GM21619 (cell line): Measurements from ENCODE around the gene RLBP1.
A peak's percentile ranks its signal among the peaks of the same experiment; 100 is the strongest.
"Not testable (repeated sequence)": the region's sequence is repeated elsewhere in the genome, so short reads cannot be mapped to it uniquely, and the experiment has no call there.

Experiments used
- ATAC-seq: cut with Tn5 transposase; IDR thresholded peaks from one replicate; pipeline ENCODE4 v1.9.1; 2021; ENCODE audit not compliant: unreplicated experiment

RLBP1 gene

GRCh38 chr15:89221543-89221942 is at the start of gene RLBP1:
RLBP1 (minus strand) TSS chr15:89221579; CDS start chr15:89218975, 2,604 bp downstream.
- ATAC-seq, result no peak

- not testable (repeated sequence) for ATAC-seq
Measured at GRCh38 chr15:89250142-89250541, 28.8 kb upstream of the RLBP1 start.

DNA sequence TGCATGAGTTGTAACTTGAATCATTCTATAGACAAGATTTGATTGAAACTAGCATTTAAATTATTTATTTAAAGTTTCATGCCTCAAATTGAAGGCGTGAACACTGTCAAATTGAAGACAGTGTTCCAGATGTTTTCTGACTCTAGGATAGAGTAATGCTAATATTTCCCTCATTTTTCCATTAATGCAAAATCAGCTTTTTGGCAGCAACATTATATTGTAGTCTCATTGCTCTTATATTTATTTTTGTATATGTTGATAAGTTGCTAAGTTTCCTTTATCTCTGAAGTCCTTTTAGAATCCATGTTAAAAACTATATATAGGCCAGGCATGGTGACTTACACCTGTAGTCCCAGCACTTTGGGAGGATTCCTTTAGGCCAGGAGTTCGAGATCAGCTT is 27.2 kb upstream of the RLBP1 start:
- ATAC-seq, result no peak

DNA sequence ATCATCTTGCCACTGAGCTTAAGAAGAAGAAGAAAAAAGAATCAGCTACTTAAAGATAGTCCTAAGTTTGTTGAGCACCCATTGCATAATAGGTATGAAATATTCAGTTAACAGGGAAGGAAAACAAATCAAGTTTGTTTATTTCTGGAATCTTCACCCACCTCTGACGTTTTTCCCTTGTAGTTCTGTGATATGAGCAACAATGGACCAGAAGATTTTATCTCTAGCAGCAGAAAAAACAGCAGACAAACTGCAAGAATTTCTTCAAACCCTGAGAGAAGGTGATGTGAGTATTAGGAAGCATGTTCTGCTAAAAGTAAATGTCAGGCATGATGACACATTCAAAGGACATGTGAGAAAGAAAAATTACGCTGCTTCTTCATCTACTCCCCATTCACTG is 26.1 kb upstream of the RLBP1 start:
- ATAC-seq, result no peak

DNA sequence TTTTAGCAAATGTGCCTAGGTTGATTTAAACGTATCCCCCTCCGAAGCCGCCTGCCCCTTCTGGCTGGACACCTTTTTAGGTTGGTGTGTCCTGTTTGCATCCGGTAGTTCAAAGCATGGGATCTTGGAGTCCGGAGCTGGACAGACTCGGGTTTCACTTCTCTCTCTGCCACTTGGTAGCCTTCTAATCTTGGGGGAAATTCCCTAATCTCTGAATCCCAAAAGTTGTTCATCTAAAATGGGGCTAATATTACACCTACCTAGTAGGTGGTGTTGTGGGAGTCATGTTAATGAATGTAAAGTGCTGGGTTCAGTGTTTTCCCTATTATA is 23.2 kb upstream of the RLBP1 start:
- no peak for ATAC-seq

- peak; percentile 91 for ATAC-seq
Measured at GRCh38 chr15:89243691-89244573, 22.6 kb upstream of the RLBP1 start, which contains the start of gene FANCI. FANCI (plus strand) TSS chr15:89243979; CDS start chr15:89247648, 3,669 bp downstream.

DNA sequence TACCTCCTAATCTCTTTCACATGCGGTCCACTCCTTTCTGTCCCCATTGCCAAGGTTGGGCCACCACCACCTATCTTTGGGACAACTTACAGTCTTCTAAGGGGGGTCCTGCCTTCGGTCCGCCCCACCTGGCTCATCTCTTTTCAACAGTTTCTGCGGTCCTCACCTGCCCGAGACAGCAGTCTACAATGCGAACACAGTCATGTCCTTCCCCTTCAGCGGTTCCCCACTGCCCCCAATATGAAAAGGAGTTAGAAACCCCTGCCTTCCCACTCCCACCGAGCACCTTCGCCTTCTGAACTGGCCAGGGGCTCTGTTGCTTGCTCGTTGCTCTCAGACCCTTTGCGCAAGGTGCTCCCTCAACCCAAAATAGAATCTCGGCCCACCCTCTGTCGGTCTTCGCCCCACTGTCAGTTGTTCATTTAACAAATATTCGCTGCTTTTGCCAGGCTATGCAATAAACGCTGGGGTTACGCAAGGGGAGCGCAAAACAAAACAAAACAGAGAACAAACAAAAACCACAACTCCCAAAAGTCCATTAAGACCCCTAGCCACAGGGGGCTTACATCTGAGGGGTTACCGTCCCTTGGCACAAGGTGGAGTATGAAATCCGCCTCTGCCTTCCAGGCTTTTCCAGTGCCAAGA is 21.8 kb upstream of the RLBP1 start:
- ATAC-seq, result no peak

DNA sequence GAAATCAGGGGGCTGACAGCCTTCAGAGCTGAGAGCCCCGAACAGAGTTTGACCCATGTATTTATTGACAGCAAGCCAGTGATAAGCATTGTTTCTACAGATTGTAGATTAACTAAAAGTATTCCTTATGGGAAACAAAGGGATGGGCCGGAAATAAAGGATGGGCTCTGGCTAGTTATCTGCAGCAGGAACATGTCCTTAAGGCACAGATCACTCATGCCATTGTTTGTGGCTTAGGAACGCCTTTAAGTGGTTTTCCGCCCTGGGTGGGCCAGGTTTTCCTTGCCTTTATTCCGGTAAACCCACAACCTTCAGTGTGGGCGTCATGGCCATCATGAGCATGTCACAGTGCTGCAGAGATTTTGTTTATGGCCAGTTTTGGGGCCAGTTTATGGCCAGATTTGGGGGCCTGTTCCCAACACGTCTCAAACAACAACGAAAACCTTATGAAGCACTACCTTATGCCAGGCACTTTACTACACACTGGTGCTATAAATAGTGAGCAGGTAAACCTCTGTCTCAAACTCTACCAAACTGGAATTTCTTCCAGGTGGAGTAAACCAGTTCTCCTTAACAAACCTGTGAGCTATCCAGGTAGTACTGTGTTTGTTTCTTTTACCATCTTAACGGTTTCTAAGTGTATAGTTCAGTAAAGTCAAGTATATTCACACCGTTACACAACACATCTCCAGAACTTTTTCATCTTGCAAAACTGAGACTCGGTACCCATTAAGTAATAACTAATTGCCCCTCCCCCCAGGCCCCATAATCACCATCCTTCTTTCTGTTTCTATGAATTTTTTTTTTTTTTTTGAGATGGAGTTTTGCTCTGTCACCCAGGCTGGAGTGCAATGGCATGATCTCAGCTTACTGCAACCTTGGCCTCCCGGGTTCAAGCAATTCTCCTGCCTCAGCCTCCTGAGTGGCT is 18.8 kb upstream of the RLBP1 start:
- ATAC-seq, result not testable (repeated sequence)

- no peak for ATAC-seq
Measured at GRCh38 chr15:89231832-89232231, 10.5 kb upstream of the RLBP1 start.

DNA sequence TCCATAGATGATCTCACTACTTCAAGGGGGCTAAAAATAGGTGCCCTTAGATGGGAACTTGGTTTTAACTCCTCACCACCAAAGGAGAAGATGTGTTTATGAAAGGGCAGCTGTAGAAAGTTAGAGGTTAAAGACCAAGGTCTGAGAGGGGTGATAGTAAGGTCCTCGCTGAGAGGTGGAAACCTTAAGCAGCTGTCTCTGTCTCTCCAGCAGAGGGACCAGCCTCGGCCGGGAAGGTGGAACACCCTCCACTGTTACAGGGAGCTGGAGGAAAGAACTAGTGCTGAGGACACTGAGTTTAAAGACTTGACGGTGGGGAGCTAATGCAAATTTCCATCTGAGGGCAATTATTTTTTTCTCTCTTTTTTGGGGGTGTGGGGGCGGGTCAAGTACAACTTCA is 8.9 kb upstream of the RLBP1 start:
- no peak for ATAC-seq

GRCh38 chr15:89227425-89227824 is 6.0 kb upstream of the RLBP1 start:
- ATAC-seq, result no peak

DNA sequence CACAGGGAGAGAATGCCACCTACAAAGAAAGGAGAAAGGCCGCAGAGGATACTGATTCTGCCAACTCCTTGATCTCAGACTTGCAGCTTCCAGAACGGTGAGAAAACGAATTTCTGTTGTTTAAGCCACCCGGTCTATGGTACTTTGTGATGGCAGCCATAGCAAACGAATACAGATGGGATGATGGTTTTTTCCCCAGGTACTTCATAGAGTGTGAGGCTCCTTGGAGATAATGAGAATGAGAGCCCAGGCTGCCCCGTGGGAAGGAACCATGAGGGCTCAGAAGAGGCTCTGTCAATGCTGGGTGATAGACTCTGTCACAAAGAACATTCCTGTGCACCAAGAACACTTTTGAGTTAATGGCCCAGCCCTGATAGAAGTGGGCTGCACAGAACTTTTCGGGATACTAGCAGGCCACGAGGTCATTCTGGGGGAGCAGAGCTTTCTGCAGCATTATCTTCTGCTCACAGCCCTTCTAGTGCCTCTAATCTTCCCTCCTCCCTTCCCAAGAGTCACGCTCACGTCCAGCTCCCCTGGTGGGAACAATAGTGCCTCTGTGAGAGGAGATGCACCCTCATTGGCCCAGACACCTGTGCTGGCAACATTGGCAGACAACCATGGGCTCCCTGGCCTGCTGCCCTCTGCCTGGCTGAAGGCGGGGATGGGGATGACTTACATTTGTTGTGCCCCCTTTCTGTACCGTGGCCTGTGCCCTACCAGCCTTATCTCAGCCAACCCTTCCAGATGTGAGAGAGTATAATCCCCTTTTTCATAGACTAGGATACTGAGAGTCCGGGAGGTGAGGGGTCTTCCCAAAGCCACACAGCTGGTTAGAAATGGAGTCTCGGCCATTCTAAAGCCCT is 5.2 kb upstream of the RLBP1 start:
- no peak for ATAC-seq

- no peak for ATAC-seq
Measured at GRCh38 chr15:89225588-89225987, 4.2 kb upstream of the RLBP1 start.

- no peak for ATAC-seq
Measured at GRCh38 chr15:89218531-89218930, 2.8 kb downstream of the RLBP1 start.

GRCh38 chr15:89217686-89218376 is 3.5 kb downstream of the RLBP1 start:
- ATAC-seq, result no peak

- ATAC-seq, result no peak
Measured at GRCh38 chr15:89217031-89217430, 4.3 kb downstream of the RLBP1 start.

DNA sequence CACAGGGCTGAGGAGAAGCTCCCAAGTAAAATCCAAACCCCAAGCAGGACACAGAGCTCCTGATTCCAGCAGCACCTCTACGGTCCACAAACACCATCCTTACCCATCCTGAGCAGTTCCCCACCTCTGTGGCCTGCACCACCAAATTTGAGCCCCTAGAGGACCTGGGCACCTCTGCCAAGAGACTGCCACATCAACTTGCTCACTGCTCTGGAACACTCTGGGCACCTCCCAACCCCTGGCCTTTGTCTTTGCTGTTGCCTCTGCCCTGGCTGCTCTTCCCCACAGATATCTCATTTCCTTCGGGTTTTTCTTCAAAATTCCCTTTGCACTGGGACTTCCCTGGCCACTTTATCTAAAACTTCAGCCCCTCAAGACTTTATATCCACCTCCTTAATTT is 5.8 kb downstream of the RLBP1 start:
- no peak for ATAC-seq

DNA sequence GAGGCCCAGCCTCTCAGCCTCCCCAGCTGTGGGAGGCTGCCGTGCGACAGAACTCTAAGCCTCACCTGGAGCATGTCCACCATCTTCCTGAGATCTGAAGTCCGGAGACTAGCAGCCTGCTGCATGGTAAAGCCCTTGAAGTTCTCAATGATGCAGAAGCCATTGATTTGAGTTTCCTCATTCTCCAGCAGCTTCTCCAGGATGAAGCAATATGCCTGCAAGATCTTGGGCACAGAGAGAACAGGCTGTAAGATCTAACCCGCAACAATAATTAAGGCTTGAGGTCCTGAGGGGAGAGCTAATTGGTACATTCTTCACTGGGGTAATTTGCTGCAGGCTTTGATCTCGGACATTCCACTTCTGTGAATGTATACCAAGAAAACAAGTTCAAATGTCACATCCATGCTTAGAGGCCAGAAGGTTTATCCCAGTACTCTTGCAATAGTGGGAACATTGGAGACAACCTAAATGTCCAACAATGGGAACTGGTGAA is 9.7 kb downstream of the RLBP1 start:
- no peak for ATAC-seq

DNA sequence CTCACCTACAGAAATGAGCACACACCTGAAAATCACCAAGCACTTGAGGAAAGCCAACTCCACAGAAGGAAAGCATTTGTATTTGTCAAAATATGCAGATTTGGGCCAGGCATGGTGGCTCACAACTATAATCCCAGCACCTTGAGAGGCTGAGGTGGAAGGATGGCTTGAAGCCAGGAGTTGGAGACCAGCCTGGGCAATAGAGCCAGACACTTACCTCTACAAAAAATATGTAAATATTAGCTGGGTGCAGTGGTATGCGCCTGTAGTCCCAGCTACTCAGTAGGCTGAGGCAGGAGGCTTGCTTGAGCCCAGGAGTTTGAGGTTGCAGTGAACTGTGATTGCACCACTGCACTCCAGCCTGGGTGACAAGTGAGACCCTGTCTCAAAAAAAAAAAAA is 12.3 kb downstream of the RLBP1 start:
- no peak for ATAC-seq

GRCh38 chr15:89208256-89208655 is 13.1 kb downstream of the RLBP1 start:
- no peak for ATAC-seq
